ENCODE measurements around the gene CBX8.

The CBX8 gene

DNA sequence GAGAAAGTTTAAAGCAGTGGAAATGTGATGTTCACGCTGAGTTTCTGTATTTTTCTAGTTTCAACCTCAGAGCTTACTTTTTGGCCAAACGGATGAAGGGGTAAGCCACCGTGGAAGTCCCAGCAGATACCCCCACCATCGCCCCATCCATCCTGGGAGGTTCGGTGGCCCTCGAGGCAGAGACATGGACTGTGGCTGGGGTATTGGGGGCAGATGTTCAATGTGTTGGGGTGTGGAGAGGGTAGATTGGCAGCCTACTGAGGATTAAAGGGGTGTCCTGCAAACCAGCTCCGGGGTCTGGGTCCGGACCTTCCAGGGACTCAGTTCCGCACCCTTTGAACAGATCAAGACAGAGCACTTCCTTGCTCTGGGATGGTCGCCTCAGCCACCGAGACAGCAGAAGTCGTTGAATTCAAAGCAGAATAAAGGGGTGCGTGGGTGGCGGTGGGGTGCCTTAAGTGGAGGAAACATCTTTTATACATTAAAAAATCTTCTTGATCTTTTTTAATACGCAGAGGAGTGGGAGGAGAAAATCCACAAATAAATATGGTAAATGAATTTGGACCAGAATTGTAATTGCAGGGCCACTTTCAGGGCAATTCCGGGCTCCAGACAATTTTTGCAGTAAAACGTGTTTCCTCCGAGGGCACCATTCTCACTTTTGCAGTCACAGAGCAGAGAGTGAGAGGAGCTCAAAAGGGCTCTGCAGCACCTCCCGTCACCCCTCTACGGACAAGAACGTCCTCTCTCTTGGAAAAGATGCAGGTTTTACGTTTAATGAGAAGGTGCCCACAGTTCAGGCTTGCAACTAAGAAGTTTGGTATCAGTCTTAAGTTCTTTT, 8.2 kb upstream of the CBX8 start:
- DNase-seq (ENCODE audit: low read depth) = no peak

GRCh38 chr17:79803997-79804855, 7.3 kb upstream of the CBX8 start:
- peak; percentile 68 for DNase-seq (ENCODE audit: low read depth)

DNA sequence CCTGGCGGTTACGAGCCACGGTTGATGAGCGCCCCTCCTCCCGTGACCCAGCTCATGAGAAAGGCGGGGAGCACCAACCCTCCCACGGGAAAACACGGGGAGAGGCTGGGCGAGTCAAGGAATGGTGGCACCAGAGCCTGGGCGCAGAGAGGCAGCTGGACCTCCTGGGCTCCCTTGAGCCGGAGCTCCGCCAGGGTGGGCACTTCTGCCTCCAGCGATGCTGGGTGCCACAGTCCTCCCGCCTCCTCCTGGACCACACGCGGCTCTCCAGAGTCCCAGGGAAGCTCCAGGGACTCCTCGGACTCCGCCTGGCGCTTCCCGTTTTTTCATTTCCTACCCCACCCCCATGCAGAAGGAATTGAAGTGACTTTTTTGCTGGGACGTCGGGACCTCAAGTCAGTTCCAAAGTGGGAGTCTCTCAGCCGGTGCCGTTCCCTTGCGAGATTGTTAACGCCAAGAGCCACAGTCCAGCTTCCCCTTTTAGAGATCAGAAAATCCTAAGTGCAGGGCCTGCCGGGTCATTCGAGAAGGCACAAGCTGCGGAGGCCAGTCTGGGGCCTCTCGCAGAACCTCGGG, 6.6 kb upstream of the CBX8 start:
- no peak for DNase-seq (ENCODE audit: low read depth)

GRCh38 chr17:79802736-79803420, 6.0 kb upstream of the CBX8 start:
- no peak for DNase-seq (ENCODE audit: low read depth)

DNA sequence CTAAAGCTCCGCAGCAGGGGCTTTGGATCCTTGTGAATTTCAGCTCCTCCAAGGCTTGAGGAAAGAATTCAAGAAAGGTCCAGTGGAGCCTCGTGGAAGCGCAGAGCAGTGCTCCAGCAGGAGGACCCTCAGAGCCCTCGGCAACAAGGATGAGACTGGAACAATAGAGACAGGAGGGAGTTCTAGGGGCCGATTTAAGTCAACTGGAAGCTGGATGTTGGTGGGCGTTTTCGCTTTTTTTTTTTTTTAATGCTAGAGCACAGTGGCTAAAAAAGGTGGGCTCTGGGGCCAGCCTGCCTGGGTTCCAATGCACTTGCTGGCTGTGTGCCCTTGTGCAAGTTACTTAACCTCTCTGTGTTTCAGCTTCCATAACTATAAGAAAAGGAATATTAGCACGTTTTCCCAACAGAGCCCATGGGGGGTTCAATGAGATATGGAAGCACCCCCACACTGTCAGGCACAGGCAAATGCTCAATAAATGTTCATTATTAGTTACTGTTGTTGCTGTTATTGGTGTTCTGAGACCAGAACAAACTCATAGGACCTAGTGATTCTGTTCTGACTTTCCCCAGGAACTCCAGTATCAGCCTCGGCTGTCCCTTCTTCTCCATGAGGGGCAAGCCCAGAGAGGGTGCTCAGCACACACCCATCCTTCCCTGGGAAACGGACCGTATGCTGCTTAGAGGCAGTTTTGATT, 5.3 kb upstream of the CBX8 start:
- DNase-seq (ENCODE audit: low read depth) = no peak

- DNase-seq (ENCODE audit: low read depth) = no peak
These were observed 4.5 kb upstream of the CBX8 start for GRCh38 chr17:79801156-79802038.

- no peak for DNase-seq (ENCODE audit: low read depth)
These were observed 3.7 kb upstream of the CBX8 start for GRCh38 chr17:79800325-79801155.

DNA sequence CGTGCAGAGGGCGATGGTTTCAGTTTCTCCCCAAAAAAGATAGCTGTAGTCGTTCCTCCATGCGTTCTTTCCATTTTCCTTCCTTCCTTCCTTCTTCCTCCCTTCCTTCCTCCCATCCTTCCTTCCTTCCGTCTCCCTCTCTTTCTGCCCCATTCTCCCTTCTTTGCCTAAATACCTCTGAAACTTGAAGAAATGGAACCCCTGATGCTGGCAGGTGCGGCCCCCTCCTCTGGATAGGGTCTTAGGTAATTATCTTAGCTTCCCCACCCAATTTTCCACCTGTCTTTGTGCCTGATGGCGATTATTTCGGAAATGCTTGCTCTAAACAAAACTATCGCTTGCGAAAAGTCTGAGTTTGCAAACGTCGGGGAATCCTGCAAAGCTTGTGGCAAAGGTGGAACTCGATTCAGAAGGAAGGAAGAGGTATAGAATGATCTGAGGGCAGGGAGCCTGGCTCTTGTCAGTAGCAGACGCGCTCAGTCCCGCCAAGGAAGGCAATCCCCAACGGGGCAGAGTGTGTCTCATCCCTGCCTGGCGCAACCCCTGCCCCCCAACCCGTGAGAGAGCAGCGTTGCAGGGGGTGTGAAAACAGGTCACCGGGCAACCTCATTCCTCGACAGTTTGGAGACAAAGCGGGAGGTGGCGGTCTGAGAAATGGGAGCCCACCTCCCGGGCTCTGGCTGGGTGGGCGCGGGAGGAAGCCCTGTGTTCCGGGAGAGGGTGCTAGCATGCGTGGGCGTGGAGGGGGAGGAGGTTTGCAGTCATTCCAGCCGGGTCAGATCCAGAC, 2.9 kb upstream of the CBX8 start:
- DNase-seq (ENCODE audit: low read depth) = no peak

- DNase-seq (ENCODE audit: low read depth) = no peak
These were observed 2.3 kb upstream of the CBX8 start for GRCh38 chr17:79799174-79799537.

DNA sequence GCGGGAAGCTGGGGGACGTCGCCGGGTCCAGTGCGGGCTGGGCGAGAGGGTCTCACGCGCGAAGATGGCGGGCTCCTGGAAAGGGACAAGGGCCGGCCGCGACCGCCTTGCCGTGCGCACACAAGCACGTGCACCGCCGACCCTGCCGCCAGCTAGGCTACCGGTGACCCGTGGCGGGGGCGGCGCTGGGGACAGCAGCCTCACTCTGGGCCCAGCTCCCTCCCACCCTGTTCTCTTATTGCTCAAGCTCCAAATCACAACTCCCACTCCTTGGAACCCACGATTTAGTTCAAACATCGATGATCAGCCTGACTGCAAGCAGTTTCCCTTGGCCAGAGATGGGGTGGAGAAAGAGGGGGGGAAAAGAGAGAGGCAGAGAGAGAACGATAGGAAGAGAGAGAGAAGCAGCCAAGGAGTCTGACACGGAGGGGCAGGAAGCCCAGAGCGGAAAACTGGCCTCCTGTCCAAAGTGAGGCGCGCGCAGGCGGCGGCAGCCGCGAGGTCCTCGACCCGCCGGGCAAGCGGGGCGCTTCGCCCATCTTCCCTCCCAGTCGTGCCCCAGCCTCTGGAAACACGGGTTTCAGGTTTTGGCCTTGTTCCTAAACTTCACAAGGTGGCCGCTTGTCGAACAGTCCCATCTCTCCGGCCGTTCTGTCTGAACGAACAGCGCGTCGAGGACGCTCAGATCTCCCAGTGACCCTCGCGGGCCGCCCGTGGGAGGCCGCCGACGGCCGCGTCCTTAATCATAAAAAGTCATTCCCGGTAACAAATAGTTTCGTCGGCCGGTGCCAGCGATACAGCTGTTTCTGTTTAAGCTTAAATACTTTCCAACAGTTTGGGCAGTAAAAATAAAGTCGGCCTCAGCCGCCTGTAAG, 1.7 kb upstream of the CBX8 start:
- no peak for DNase-seq (ENCODE audit: low read depth)

DNA sequence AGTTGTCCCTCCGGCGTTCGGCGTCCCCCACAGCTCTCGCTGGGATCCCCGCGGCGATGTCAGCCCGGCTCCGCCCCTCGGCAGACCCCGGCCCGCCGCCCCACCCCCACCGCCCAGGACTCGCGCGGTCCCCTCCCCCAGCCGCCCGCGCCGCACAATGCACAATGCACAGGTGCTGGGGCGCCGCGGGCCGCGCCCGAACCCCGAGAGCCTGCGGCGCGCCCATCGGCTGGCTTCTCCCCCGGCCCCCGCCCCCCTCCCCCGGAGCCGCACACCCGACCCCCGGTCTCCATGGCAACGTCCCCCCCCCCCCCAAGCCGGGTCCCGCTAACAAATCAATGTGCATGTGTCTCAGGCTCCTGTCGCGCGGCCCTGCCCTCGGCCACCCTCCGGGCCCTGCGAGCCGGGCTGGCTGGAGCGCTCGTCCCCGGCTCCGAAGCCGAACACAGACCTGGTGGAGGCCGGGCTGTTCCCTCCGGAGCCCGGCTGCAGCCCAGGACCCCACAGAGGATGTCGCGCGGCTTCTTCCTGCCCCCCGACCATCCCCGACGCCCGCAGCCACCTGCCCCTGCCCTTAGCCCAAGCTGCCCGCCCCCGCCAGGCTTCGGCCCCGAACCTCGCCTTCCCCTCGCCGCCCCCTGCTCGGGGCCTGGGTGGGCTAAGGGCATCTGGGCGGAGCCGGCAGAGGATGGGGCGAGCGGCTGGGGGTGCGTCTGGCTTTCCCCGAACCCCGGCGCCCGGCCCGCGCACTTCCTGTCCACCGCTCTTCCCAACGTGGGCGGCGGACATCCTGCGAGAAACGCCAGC, 818 bp upstream of the CBX8 start:
- DNase-seq (ENCODE audit: low read depth) = no peak

- no peak for DNase-seq (ENCODE audit: low read depth)
These were observed 474 bp downstream of the CBX8 start for GRCh38 chr17:79796444-79796762.

DNA sequence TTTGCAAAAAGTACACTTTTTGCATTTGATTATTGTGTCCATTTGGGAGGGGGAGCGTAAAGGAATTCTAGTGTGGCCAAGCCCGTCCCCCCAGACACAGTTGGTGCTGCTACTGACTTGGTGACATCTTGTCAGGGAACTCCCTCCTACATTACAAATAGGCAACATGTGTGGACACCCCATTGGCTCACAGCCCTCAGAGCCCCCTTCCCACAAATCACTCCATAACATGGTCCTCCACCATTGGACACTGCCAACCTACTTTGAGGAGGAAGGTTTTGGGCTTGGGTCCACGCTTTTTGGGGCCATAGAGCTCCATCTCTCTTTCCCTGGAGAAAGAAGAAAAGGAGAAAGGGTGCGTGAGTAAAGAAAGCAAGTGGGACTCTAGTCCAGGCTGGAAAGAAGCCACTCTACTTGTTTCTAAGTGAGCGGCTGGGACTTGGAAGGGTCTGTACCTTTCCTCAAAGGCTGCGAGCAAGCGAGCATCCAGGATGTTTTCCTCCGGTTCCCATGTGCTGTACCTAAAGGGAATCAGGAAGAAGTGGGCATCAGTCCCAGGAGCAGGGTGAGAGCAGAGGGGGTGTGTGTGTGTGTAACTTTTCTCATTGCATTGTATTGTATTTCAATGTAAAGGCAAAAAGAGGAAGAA, 958 bp downstream of the CBX8 start:
- no peak for DNase-seq (ENCODE audit: low read depth)

GRCh38 chr17:79794659-79795511, 2.0 kb downstream of the CBX8 start:
- no peak for DNase-seq (ENCODE audit: low read depth)

DNA sequence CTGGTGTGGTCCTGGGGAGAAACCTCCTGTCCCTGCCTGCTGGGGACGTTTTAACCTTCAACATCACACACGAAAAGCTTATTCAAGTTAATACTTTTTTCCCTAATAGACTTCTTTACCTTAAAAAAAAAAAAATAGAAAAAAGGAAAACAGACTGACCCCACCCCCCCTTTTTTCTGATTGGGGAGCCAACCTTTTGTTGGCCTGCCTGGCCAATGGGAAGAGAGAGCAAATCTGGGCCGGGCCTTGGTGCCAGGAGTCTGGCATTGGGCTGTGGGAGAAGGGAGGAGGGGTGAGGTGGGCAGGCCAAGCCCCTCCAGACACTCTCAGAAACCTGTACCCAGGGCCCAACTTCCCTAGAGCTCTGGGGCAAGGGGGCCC, 3.0 kb downstream of the CBX8 start:
- DNase-seq (ENCODE audit: low read depth) = no peak
